Measurements from ENCODE around the gene ING5.

ING5 gene

GRCh38 chr2:241708879-241709278 is 7.0 kb downstream of the ING5 start:
- no peak for DNase-seq

GRCh38 chr2:241719093-241719492 is 17.3 kb downstream of the ING5 start:
- DNase-seq: no peak

GRCh38 chr2:241720099-241720498 is 18.3 kb downstream of the ING5 start:
- no peak for DNase-seq

- no peak for DNase-seq
Measured at GRCh38 chr2:241720560-241720959, 18.7 kb downstream of the ING5 start.

- DNase-seq: no peak
Measured at GRCh38 chr2:241721852-241722251, 20.0 kb downstream of the ING5 start.

GRCh38 chr2:241722896-241723454 is 21.1 kb downstream of the ING5 start:
- no peak for DNase-seq

- DNase-seq: no peak
Measured at GRCh38 chr2:241724259-241724974, 22.6 kb downstream of the ING5 start.

- no peak for DNase-seq
Measured at GRCh38 chr2:241724975-241725870, 23.4 kb downstream of the ING5 start.

- no peak for DNase-seq
Measured at GRCh38 chr2:241726459-241726858, 24.6 kb downstream of the ING5 start.

GRCh38 chr2:241728000-241728399 is 26.2 kb downstream of the ING5 start:
- DNase-seq: no peak

GRCh38 chr2:241728627-241729026 is 26.8 kb downstream of the ING5 start:
- DNase-seq: no peak

GRCh38 chr2:241729868-241730267 is 28.0 kb downstream of the ING5 start:
- no peak for DNase-seq

- no peak for DNase-seq
Measured at GRCh38 chr2:241730671-241731293, 28.9 kb downstream of the ING5 start.

GRCh38 chr2:241732513-241733186 is 30.8 kb downstream of the ING5 start:
- peak; percentile 57 for DNase-seq

- no peak for DNase-seq
Measured at GRCh38 chr2:241733391-241734207, 31.8 kb downstream of the ING5 start.

- no peak for DNase-seq
Measured at GRCh38 chr2:241734208-241734466, 32.3 kb downstream of the ING5 start.

GRCh38 chr2:241734467-241735208 is 32.8 kb downstream of the ING5 start, which contains the start of gene D2HGDH:
TSS of gene D2HGDH (plus strand) at chr2:241734630. CDS start at chr2:241735225, 595 bp downstream.
- peak; percentile 78 for DNase-seq

GRCh38 chr2:241736111-241736510 is 34.3 kb downstream of the ING5 start:
- no peak for DNase-seq

- DNase-seq: no peak
Measured at GRCh38 chr2:241738040-241738686, 36.3 kb downstream of the ING5 start.

GRCh38 chr2:241739177-241739576 is 37.3 kb downstream of the ING5 start:
- DNase-seq: no peak
